H9 (cell line): ENCODE results near the gene RABGAP1. TPM values are rescaled to one million over a fixed set of nuclear protein-coding genes. Genes with fewer than 3 reads are reported as not detected.

Experiments used
- DNase-seq: peaks from one replicate; pipeline ENCODE4 v3.0.0-alpha.2; 2017
- H2AFZ ChIP-seq: one replicate; pipeline ENCODE4 v1.6.1; 2013; ENCODE audit warnings: mild to moderate bottlenecking, low read length, control low read depth, moderate library complexity
- H2AK5ac ChIP-seq: 2 replicates; pipeline ENCODE4 v1.6.1; 2013; ENCODE audit warnings: low read length, control low read depth, mixed read lengths; ENCODE audit not compliant: insufficient read length
- H2BK120ac ChIP-seq: one replicate; pipeline ENCODE4 v1.6.1; 2013; ENCODE audit warnings: low read depth, mild to moderate bottlenecking, low read length, control low read depth, inconsistent platforms; ENCODE audit not compliant: poor library complexity, severe bottlenecking
- H2BK12ac ChIP-seq: 2 replicates; pipeline ENCODE4 v1.6.1; 2013; ENCODE audit warnings: low read length, control low read depth, mixed read lengths, low read depth; ENCODE audit not compliant: insufficient read length
- H2BK15ac ChIP-seq: 2 replicates; pipeline ENCODE4 v1.6.1; 2013; ENCODE audit warnings: low read depth, low read length, control low read depth
- H2BK20ac ChIP-seq: one replicate; pipeline ENCODE4 v1.6.1; 2013; ENCODE audit warnings: low read depth, mild to moderate bottlenecking, low read length, control low read depth, inconsistent platforms; ENCODE audit not compliant: poor library complexity, severe bottlenecking
- H2BK5ac ChIP-seq: 2 replicates; pipeline ENCODE4 v1.6.1; 2013; ENCODE audit warnings: low read length, control low read depth, mixed read lengths; ENCODE audit not compliant: insufficient read length
- H3K14ac ChIP-seq: 2 replicates; pipeline ENCODE4 v1.6.1; 2013; ENCODE audit warnings: low read length, control low read depth; ENCODE audit not compliant: insufficient read depth
- H3K18ac ChIP-seq: 2 replicates; pipeline ENCODE4 v1.6.1; 2013; ENCODE audit warnings: low read depth, mild to moderate bottlenecking, mixed read lengths, low read length, control low read depth; ENCODE audit not compliant: insufficient read length
- H3K23ac ChIP-seq: 2 replicates; pipeline ENCODE4 v1.6.1; 2013; ENCODE audit warnings: low read length, control low read depth, mixed read lengths, low read depth; ENCODE audit not compliant: insufficient read length
- H3K23me2 ChIP-seq: 2 replicates; pipeline ENCODE4 v1.6.1; 2013; ENCODE audit warnings: low read depth, mild to moderate bottlenecking, mixed read lengths, low read length, control low read depth; ENCODE audit not compliant: insufficient read length, poor library complexity, severe bottlenecking
- H3K27ac ChIP-seq: 2 replicates; pipeline ENCODE4 v1.5.1; 2013; ENCODE audit warnings: low read length, control low read depth, mixed read lengths, low read depth; ENCODE audit not compliant: insufficient read length
- H3K27me3 ChIP-seq: 2 replicates; pipeline ENCODE4 v1.6.1; 2013; ENCODE audit warnings: low read length, control low read depth, inconsistent platforms; ENCODE audit not compliant: insufficient read depth
- H3K4ac ChIP-seq: 2 replicates; pipeline ENCODE4 v1.6.1; 2013; ENCODE audit warnings: low read depth, mild to moderate bottlenecking, control low read depth, inconsistent platforms, low read length, moderate library complexity
- H3K4me1 ChIP-seq: 2 replicates; pipeline ENCODE4 v1.6.1; 2013; ENCODE audit warnings: low read length, control low read depth, inconsistent platforms; ENCODE audit not compliant: insufficient read depth
- H3K4me2 ChIP-seq: 2 replicates; pipeline ENCODE4 v1.6.1; 2013; ENCODE audit warnings: low read length, control low read depth, mixed read lengths; ENCODE audit not compliant: insufficient read length, insufficient read depth
- H3K56ac ChIP-seq: 2 replicates; pipeline ENCODE4 v1.6.1; 2013; ENCODE audit warnings: low read depth, mild to moderate bottlenecking, mixed read lengths, low read length, control low read depth; ENCODE audit not compliant: insufficient read length
- H3K79me1 ChIP-seq: 2 replicates; pipeline ENCODE4 v1.6.1; 2013; ENCODE audit warnings: low read depth, mild to moderate bottlenecking, moderate library complexity, low read length, control low read depth, inconsistent platforms; ENCODE audit not compliant: insufficient read depth, poor library complexity, severe bottlenecking
- H3K79me2 ChIP-seq: 2 replicates; pipeline ENCODE4 v1.6.1; 2013; ENCODE audit warnings: low read length, control low read depth, inconsistent platforms; ENCODE audit not compliant: insufficient read depth
- H3K9ac ChIP-seq: 2 replicates; pipeline ENCODE4 v1.6.1; 2013; ENCODE audit warnings: low read length, control low read depth, mixed read lengths; ENCODE audit not compliant: insufficient read length; ENCODE audit errors: extremely low read depth
- H3K9me3 ChIP-seq: one replicate; pipeline ENCODE4 v1.6.1; 2013; ENCODE audit warnings: low read depth, low read length, inconsistent platforms; ENCODE audit not compliant: control insufficient read depth
- H3T11ph ChIP-seq: one replicate; pipeline ENCODE4 v1.6.1; 2013; ENCODE audit warnings: mild to moderate bottlenecking, low read length, control low read depth, inconsistent platforms
- H4K20me1 ChIP-seq: one replicate; pipeline ENCODE4 v1.6.1; 2013; ENCODE audit not compliant: control insufficient read depth, insufficient read length, insufficient read depth
- H4K5ac ChIP-seq: 2 replicates; pipeline ENCODE4 v1.6.1; 2013; ENCODE audit warnings: low read depth, mild to moderate bottlenecking, mixed read lengths, low read length, control low read depth; ENCODE audit not compliant: insufficient read length
- H4K8ac ChIP-seq: replicated peaks from 2 replicates; pipeline ENCODE4 v1.6.1; 2013; ENCODE audit warnings: low read length, control low read depth, mixed read lengths, low read depth; ENCODE audit not compliant: insufficient read length
- H4K91ac ChIP-seq: 2 replicates; pipeline ENCODE4 v1.6.1; 2013; ENCODE audit warnings: low read depth, mild to moderate bottlenecking, moderate library complexity, mixed read lengths, low read length, control low read depth; ENCODE audit not compliant: insufficient read length
- H3K27ac Mint-ChIP-seq, 3 experiments: 2 replicates in 2 of 3; 3 replicates in 1 of 3; pipeline ENCODE4 v1.8.0; 2020 to 2021; ENCODE audit warnings: mixed read lengths in 3 of 3, mild to moderate bottlenecking in 1 of 3, moderate library complexity in 1 of 3
- H3K27me3 Mint-ChIP-seq: 2 replicates; pipeline ENCODE4 v1.8.0; 2021; ENCODE audit warnings: low read depth, mild to moderate bottlenecking, moderate library complexity, mixed read lengths
- H3K36me3 Mint-ChIP-seq, 3 experiments: 2 replicates in 2 of 3; 3 replicates in 1 of 3; pipeline ENCODE4 v1.8.0; 2020 to 2021; ENCODE audit warnings: low read depth in 3 of 3, mixed read lengths in 3 of 3; ENCODE audit not compliant: insufficient read depth in 1 of 3
- H3K4me1 Mint-ChIP-seq, 2 experiments: 2 replicates each; pipeline ENCODE4 v1.8.0; 2020; ENCODE audit warnings: mixed read lengths in 2 of 2
- H3K4me3 Mint-ChIP-seq, 2 experiments: 2 replicates in 1 of 2; 3 replicates in 1 of 2; pipeline ENCODE4 v1.8.0; 2020 to 2021; ENCODE audit warnings: mild to moderate bottlenecking in 2 of 2, mixed read lengths in 2 of 2, moderate library complexity in 1 of 2
- H3K9me3 Mint-ChIP-seq, 2 experiments: 2 replicates in 1 of 2; 3 replicates in 1 of 2; pipeline ENCODE4 v1.8.0; 2020; ENCODE audit warnings: mild to moderate bottlenecking in 2 of 2, mixed read lengths in 2 of 2, moderate library complexity in 1 of 2
- CTCF ChIP-seq: fragments of 200-600 bp; sonication (generic); conservative IDR thresholded peaks from 3 replicates; pipeline ENCODE4 v1.8.0; 2021; ENCODE audit warnings: antibody characterized with exemption, mild to moderate bottlenecking
- WGBS: extraction: QIAGEN DNeasy Blood & Tissue Kit; methylation state at CpG from one replicate; pipeline ENCODE4 v1.1.7; 2013; ENCODE audit warnings: missing lambda C conversion rate, low lambda C conversion rate, mixed read lengths; ENCODE audit not compliant: insufficient read length; ENCODE audit errors: extremely low coverage; 5-methylcytosine and 5-hydroxymethylcytosine counted together
- total RNA-seq: library from RNA; stranded (reverse); gene quantifications from 2 replicates; pipeline ENCODE4 v1.2.1, GENCODE V29; 2021

RABGAP1 gene
- total RNA-seq, 1 experiment from 2014 or later = 31.6 TPM

- Mint-ChIP-seq H3K27ac (peak overlapping the region; percentile 66 to 98 (median 94); a peak in 4 of 7 replicates), H3K4me3 (no peak overlapping the region; a peak in 1 of 5 replicates), H3K4me1 (peaks cover 28% of the 10 kb centered on the region in 2 experiments), H3K27me3 (no peaks in the 10 kb centered on the region), H3K9me3 (no peaks in the 10 kb centered on the region), H3K36me3 (peaks cover 45 to 79% (median 78%) of the 10 kb centered on the region in 3 experiments; a peak in 6 of 7 replicates)
- no peaks in the 10 kb centered on the region for H3K79me1 ChIP-seq
- H3K4me2 ChIP-seq = peak overlapping the region; percentile 4
- H3K9me3 ChIP-seq = no peaks in the 10 kb centered on the region
- no peak for DNase-seq
- H2BK120ac ChIP-seq = no peak overlapping the region
- no peak overlapping the region for H4K8ac ChIP-seq
- no peaks in the 10 kb centered on the region for H3K79me2 ChIP-seq
- no peak overlapping the region for H3T11ph ChIP-seq
- WGBS = no CpG with 5 or more reads among the region's 3 CpGs
- H3K23me2 ChIP-seq = no peaks in the 10 kb centered on the region
- peaks cover 15% of the 10 kb centered on the region; the same call in 1 of the 2 replicates for H3K4me1 ChIP-seq
- no peak overlapping the region for H4K5ac ChIP-seq
- no peaks in the 10 kb centered on the region for H3K27me3 ChIP-seq
- peak overlapping the region; percentile 51 for H3K27ac ChIP-seq
- no peak overlapping the region for H3K4ac ChIP-seq
- no peak overlapping the region for H3K9ac ChIP-seq
- no peak overlapping the region for H2BK20ac ChIP-seq
- H3K56ac ChIP-seq = no peak overlapping the region
- H3K23ac ChIP-seq = no peak overlapping the region
- TF ChIP-seq CTCF = no peak
- H2BK15ac ChIP-seq = no peak overlapping the region
- H4K20me1 ChIP-seq = no peaks in the 10 kb centered on the region
- no peak overlapping the region for H2AK5ac ChIP-seq
- no peak overlapping the region for H2BK12ac ChIP-seq
- H2BK5ac ChIP-seq = no peak overlapping the region
- H3K18ac ChIP-seq = no peak overlapping the region
- H4K91ac ChIP-seq = no peak overlapping the region
- H2AFZ ChIP-seq = no peak overlapping the region
- no peak overlapping the region for H3K14ac ChIP-seq
Measured at GRCh38 chr9:123096987-123097386, 156.2 kb downstream of the RABGAP1 start.
